HL-60/S4 treated with phorbol 12-myristate 13-acetate at 8.2 ng/mL for 4 days and 3 days (cell line): ENCODE data around the gene SMIM41.
"Not testable (repeated sequence)": the region's sequence is repeated elsewhere in the genome, so short reads cannot be mapped to it uniquely, and the experiment has no call there.

Experiments used
- in situ Hi-C: fragments of 300-500 bp; cut with MboI; formaldehyde crosslinking; loops from 2 replicates; pipeline ENCODE4 v1.15.0; 2022; ENCODE audit warnings: low sequenced_read_pairs

Gene SMIM41

GRCh38 chr12:52084491-52085231 lies 5.2 kb downstream of the SMIM41 start:
- in situ Hi-C loops = loop anchor here (5.0 kb wide), 1 partner anchor 57 kb away; no protein-coding TSS in a partner anchor

- in situ Hi-C loops = no loop called here
Measured at GRCh38 chr12:52085682-52086180, 6.2 kb downstream of the SMIM41 start.

- in situ Hi-C loops = no loop called here
Measured at GRCh38 chr12:52086366-52086765, 6.9 kb downstream of the SMIM41 start.

GRCh38 chr12:52086944-52087835 lies 7.7 kb downstream of the SMIM41 start:
- in situ Hi-C loops = no loop called here

GRCh38 chr12:52087961-52088820 lies 8.7 kb downstream of the SMIM41 start:
- in situ Hi-C loops = no loop called here

- in situ Hi-C loops = no loop called here
Measured at GRCh38 chr12:52089491-52089890, 10.0 kb downstream of the SMIM41 start.

- in situ Hi-C loops = no loop called here
Measured at GRCh38 chr12:52090291-52090690, 10.8 kb downstream of the SMIM41 start.

- in situ Hi-C loops = no loop called here
Measured at GRCh38 chr12:52091061-52091460, 11.6 kb downstream of the SMIM41 start.

GRCh38 chr12:52091869-52092268 lies 12.4 kb downstream of the SMIM41 start:
- in situ Hi-C loops = no loop called here

GRCh38 chr12:52093346-52093745 lies 13.8 kb downstream of the SMIM41 start:
- in situ Hi-C loops = no loop called here

GRCh38 chr12:52096332-52097044 lies 17.0 kb downstream of the SMIM41 start:
- in situ Hi-C loops = no loop called here

- in situ Hi-C loops = no loop called here
Measured at GRCh38 chr12:52097045-52097666, 17.7 kb downstream of the SMIM41 start.

- in situ Hi-C loops = not testable (repeated sequence)
Measured at GRCh38 chr12:52104431-52105089, 25.1 kb downstream of the SMIM41 start.

GRCh38 chr12:52116222-52117125 lies 37.0 kb downstream of the SMIM41 start:
- in situ Hi-C loops = not testable (repeated sequence)

GRCh38 chr12:52117806-52118475 lies 38.4 kb downstream of the SMIM41 start:
- in situ Hi-C loops = not testable (repeated sequence)

- in situ Hi-C loops = no loop called here
Measured at GRCh38 chr12:52119398-52120254, 40.1 kb downstream of the SMIM41 start.
